ENCODE measurements around the gene SERPINA5. TPM values are rescaled to one million over a fixed set of nuclear protein-coding genes. Genes with fewer than 3 reads are reported as not detected.

SERPINA5 gene
- total and polyA plus RNA-seq, 7 donors, result 2.6 to 107 (median 16.3) TPM

DNA sequence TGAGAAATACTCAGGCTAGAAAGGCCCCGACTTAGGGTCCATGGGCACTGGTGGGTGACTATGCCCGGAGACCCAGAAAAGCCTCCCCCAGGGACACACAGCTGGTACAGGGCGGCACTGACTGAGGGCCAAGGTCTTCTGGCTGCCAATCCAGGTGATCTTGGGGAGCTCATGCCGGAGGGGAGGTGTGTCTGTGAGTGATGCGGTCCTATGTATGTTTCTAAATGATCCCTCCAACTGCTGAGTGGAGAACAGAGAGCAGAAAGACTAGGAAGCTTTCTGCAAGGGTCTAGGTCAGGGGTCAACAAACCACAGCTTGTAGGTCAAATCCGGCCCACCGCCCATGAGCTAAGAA is 19.6 kb upstream of the SERPINA5 start:
- Histone ChIP-seq H3K27me3 (ENCODE audit: insufficient read depth in 3 of 3, low read length in 2 of 3) (peaks cover 0 to 5% (median 0%) of the 10 kb centered on the region in 3 donors), H3K4me1 (no peaks in the 10 kb centered on the region), H3K9me3 (no peaks in the 10 kb centered on the region), H3K27ac (no peak overlapping the region), H3K4me3 (no peak overlapping the region), H3K36me3 (ENCODE audit: insufficient read depth in 1 of 2, low read depth in 1 of 2) (no peaks in the 10 kb centered on the region)
- DNase-seq (no peak), ATAC-seq (no peak)
- 85 to 89% (median 89%) methylated on average over 7 of the region's 7 CpGs for WGBS, 3 donors
- TF ChIP-seq, protein P1, sequence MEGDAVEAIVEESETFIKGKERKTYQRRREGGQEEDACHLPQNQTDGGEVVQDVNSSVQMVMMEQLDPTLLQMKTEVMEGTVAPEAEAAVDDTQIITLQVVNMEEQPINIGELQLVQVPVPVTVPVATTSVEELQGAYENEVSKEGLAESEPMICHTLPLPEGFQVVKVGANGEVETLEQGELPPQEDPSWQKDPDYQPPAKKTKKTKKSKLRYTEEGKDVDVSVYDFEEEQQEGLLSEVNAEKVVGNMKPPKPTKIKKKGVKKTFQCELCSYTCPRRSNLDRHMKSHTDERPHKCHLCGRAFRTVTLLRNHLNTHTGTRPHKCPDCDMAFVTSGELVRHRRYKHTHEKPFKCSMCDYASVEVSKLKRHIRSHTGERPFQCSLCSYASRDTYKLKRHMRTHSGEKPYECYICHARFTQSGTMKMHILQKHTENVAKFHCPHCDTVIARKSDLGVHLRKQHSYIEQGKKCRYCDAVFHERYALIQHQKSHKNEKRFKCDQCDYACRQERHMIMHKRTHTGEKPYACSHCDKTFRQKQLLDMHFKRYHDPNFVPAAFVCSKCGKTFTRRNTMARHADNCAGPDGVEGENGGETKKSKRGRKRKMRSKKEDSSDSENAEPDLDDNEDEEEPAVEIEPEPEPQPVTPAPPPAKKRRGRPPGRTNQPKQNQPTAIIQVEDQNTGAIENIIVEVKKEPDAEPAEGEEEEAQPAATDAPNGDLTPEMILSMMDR (IDR thresholded peaks at IDR 0.05), result no peak
- intact Hi-C loops (cut with DNase I), result no loop called here

DNA sequence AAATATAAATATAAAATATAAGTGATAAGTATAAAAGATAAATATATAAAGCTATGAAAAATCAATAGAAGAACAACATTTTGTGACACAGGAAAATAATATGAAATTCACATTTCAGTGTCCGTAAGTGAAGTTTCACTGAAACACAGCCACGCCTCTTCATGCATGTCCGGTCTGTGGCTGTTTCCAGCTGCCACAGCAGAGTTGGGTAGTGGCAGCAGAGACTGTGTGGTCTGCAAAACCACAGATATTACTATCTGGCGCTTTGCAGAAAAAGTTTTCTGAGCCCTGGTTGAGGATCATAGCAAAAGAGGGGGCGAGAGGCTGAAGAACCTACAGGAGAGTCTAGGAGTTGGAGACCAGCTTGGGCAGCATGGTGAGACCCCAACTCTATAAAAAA is 19.2 kb upstream of the SERPINA5 start:
- no peak for ATAC-seq
- Histone ChIP-seq H3K27me3 (ENCODE audit: insufficient read depth in 3 of 3, low read length in 2 of 3) (peaks cover 0 to 5% (median 0%) of the 10 kb centered on the region in 3 donors), H3K4me3 (no peak overlapping the region), H3K36me3 (ENCODE audit: insufficient read depth in 1 of 2, low read depth in 1 of 2) (no peaks in the 10 kb centered on the region), H3K27ac (no peak overlapping the region), H3K9me3 (no peaks in the 10 kb centered on the region), H3K4me1 (no peaks in the 10 kb centered on the region)
- no peak for DNase-seq
- TF ChIP-seq, protein P1 (IDR thresholded peaks at IDR 0.05), result no peak
- intact Hi-C loops (cut with DNase I), result no loop called here
- 86 to 90% (median 88%) methylated on average over 5 of the region's 5 CpGs for WGBS, 3 donors

DNA sequence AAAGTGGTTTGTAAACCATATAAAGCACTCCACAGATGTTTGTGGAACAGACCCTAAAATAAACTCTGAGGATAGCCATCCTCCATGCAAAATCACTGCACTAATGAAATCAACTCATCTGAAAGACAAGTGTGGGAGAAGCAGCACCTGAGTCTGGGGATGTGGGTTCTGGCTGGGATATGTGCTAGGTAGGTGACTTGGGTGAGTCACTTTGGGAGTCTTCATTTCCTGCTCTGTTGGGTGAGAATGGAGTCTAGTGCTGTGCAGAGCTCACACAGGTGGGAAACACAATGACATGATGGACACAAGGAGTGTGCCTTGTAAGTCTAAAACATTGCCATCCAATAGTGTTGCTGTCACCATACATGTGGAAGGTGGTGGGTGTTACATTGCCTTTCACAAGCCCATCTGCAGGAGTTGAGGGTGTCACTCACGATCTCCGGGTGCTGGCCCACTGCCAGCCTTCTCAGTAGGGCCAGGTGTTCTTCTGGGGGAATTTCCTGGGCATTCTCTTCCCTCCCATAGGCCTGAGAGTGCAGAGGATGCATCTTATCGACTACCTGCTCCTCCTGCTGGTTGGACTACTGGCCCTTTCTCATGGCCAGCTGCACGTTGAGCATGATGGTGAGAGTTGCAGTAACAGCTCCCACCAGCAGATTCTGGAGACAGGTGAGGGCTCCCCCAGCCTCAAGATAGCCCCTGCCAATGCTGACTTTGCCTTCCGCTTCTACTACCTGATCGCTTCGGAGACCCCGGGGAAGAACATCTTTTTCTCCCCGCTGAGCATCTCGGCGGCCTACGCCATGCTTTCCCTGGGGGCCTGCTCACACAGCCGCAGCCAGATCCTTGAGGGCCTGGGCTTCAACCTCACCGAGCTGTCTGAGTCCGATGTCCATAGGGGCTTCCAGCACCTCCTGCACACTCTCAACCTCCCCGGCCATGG is 18.0 kb upstream of the SERPINA5 start:
- Histone ChIP-seq H3K27ac (no peak overlapping the region), H3K27me3 (ENCODE audit: insufficient read depth in 3 of 3, low read length in 2 of 3) (peaks cover 0 to 5% (median 0%) of the 10 kb centered on the region in 3 donors), H3K4me3 (no peak overlapping the region), H3K36me3 (ENCODE audit: insufficient read depth in 1 of 2, low read depth in 1 of 2) (no peaks in the 10 kb centered on the region), H3K9me3 (no peaks in the 10 kb centered on the region), H3K4me1 (no peaks in the 10 kb centered on the region)
- TF ChIP-seq, protein P1 (IDR thresholded peaks at IDR 0.05), result no peak
- DNase-seq (no peak), ATAC-seq (no peak)
- 85 to 87% (median 85%) methylated on average over 16 of the region's 16 CpGs for WGBS, 3 donors
- intact Hi-C loops (cut with DNase I), result no loop called here

DNA sequence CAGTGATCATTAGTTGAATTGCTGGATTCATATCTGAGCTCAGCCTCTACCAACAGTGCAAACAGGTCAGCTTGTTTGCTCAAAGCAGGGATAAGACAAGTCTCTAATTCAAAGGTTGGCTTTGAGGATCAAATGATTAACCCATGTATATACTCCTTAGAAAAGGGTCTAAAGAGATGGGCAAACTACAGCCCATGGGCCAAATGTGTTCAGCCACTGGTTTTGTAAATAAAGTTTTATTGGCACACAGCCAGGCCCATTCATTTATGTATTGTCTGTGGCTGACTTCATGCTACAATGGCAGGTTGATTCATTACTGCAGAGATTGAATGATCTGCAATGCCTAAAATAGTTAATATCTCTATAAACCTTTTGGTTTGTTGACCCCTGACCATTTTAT is 16.8 kb upstream of the SERPINA5 start:
- no peak for DNase-seq
- TF ChIP-seq, protein P1 (IDR thresholded peaks at IDR 0.05), result no peak
- Histone ChIP-seq H3K27ac (no peak overlapping the region), H3K4me1 (no peaks in the 10 kb centered on the region), H3K4me3 (no peak overlapping the region), H3K9me3 (no peaks in the 10 kb centered on the region), H3K36me3 (ENCODE audit: insufficient read depth in 1 of 2, low read depth in 1 of 2) (no peaks in the 10 kb centered on the region), H3K27me3 (ENCODE audit: insufficient read depth in 3 of 3, low read length in 2 of 3) (peaks cover 0 to 5% (median 0%) of the 10 kb centered on the region in 3 donors)
- no peak for ATAC-seq
- intact Hi-C loops (cut with DNase I), result no loop called here

Data from psoas muscle (tissue), 8 donors.